ENCODE results near the gene TIE1. TPM values are rescaled to one million over a fixed set of nuclear protein-coding genes. Genes with fewer than 3 reads are reported as not detected.

The TIE1 gene
- total RNA-seq, 6 donors from 2014 or later = 23.9 to 170 (median 51.4) TPM

DNA sequence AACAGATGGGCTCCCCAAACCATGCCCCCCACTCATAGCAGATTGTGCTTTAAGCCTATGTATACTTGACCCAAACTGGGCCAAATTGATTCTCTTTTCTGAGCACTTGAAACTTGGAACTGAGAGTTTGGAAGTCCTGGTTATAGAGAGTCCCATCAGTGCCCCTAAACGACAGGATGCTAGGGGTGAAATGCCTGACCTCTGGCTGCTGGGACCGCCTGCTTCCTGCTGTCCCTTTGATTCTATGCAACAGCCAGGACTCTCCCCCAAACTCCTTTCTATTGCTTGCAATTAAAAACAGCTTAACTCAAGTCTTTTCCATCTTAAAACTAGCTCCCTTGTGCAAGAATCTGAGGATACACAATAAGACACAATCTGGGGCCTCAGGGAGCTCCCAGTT lies 20.1 kb upstream of the TIE1 start:
- no peak for ATAC-seq (ENCODE audit: low FRiP score in 2 of 2)
- 55 to 59% methylated on average over 2 of the region's 2 CpGs for WGBS, 2 donors

DNA sequence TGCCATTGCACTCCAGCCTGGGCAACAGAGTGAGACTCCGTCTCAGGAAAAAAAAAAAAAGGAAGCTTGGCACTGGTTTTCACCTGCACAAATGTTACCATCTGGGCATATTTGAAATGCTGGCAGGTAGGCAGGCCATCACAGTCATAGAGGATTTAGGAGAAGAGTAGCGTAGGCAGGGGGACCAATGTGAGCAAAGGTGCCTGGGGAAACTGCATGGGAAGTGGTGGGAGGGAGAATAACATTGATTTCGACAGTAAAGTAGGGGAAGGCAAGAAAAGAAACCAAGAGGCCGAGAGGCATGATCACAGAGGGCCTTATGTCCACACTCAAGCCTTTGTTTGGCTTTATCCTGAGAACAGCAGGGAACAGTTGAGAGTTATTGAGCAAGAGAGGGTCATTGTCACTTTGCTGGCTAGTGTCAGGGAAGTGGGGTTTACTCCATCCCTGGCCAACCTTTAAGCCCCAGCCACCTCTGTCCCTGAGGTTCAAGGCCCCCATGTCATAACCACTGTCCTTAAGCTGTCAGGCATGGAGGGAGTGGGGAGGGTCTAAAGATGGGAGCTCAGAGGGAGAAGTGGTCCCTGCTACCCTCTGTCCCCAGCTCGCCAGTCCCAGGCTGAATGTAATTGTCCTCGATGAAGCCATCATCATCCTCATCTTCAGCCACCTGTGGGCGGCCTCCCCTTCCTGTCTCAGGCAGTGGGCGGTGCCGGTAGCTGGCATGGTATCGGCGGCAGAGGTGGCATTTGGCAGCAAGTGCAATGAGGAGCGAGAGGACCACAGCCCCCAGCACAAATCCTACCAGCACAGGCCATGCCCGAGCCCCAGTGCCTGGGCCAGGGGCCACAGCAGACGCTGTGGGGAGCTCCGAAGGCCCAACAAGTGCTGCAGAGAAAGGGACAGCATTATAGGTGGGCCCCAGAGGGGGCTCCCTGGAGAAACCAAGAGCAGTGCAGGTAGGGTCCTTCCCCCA lies 18.3 kb upstream of the TIE1 start:
- ATAC-seq (ENCODE audit: low FRiP score in 2 of 2) (no peak), DNase-seq (peak; percentile 59 to 71)
- peaks cover 0 to 24% (median 15%) of the 10 kb centered on the region in 4 donors for H3K4me1 ChIP-seq
- no peaks in the 10 kb centered on the region for H3K36me3 ChIP-seq
- no peaks in the 10 kb centered on the region for H3K9me3 ChIP-seq
- no peak overlapping the region for H3K4me3 ChIP-seq
- H3K27me3 ChIP-seq = no peaks in the 10 kb centered on the region
- 71 to 76% methylated on average over 6 to 15 of the region's 15 CpGs for WGBS, 2 donors
- no peak for TF ChIP-seq CTCF (IDR thresholded peaks at IDR 0.05)
- TF ChIP-seq EP300 (IDR thresholded peaks at IDR 0.05) = peak in 1 of 4 donors; percentile 50
- H3K27ac ChIP-seq = peak overlapping the region in 3 of 4 donors; percentile 34 to 65 (median 60)

More for the DNA sequence above, 20.1 kb upstream of the TIE1 start:
- Histone ChIP-seq H3K4me1 (peaks cover 0 to 24% (median 15%) of the 10 kb centered on the region in 4 donors), H3K27me3 (no peaks in the 10 kb centered on the region), H3K36me3 (no peaks in the 10 kb centered on the region), H3K4me3 (no peak overlapping the region), H3K9me3 (no peaks in the 10 kb centered on the region), H3K27ac (no peak overlapping the region)
- TF ChIP-seq POLR2A (IDR thresholded peaks at IDR 0.05) (no peak), POLR2AphosphoS5 (IDR thresholded peaks at IDR 0.05) (no peak), CTCF (IDR thresholded peaks at IDR 0.05) (no peak), EP300 (IDR thresholded peaks at IDR 0.05) (no peak)
- peak in 1 of 2 donors; percentile 6 for DNase-seq

GRCh38 chr1:43284065-43284464 lies 16.7 kb upstream of the TIE1 start:
- peak overlapping the region in 2 of 4 donors; percentile 40 to 47 for H3K4me3 ChIP-seq
- no peaks in the 10 kb centered on the region for H3K9me3 ChIP-seq
- H3K27ac ChIP-seq = peak overlapping the region in 2 of 4 donors; percentile 60 to 70
- WGBS, 2 donors = 82 to 85% methylated on average over 2 to 3 of the region's 3 CpGs
- H3K4me1 ChIP-seq = peaks cover 0 to 24% (median 15%) of the 10 kb centered on the region in 4 donors
- DNase-seq (peak in 1 of 2 donors; percentile 13), ATAC-seq (ENCODE audit: low FRiP score in 2 of 2) (no peak)
- H3K27me3 ChIP-seq = no peaks in the 10 kb centered on the region
- TF ChIP-seq POLR2AphosphoS5 (IDR thresholded peaks at IDR 0.05) (no peak), POLR2A (IDR thresholded peaks at IDR 0.05) (no peak), CTCF (IDR thresholded peaks at IDR 0.05) (no peak), EP300 (IDR thresholded peaks at IDR 0.05) (no peak)
- H3K36me3 ChIP-seq = no peaks in the 10 kb centered on the region

DNA sequence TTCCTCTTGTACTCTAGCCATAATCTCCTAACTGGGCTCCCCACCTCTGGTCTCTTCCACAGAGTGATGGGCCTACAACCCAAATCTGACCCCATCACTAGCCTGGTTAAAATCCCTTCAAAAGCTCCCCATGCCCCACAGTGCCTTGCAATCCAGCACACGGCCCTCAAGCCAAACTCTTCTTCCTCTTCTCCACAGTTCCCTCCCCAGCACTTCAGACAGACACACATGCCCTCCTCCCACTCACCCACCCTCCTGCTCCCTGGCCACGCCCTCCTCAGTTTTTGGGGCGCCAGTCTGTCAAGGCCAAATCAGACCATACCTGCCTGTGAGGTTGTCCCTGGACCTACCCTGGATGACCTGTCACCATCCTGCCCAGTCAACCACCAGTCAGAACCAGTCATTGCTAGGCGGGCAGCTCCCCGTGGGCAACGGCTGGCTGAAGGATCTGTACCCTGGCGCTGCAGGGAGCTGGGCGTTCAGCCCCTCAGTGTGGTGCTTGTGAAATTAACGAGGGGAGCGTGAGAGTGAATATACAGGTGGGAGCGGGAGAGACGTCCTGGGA lies 16.2 kb upstream of the TIE1 start:
- WGBS, 2 donors = 69 to 78% methylated on average over 12 of the region's 12 CpGs
- no peak for DNase-seq
- H3K9me3 ChIP-seq = no peaks in the 10 kb centered on the region
- no peak for ATAC-seq (ENCODE audit: low FRiP score in 2 of 2)
- no peaks in the 10 kb centered on the region for H3K27me3 ChIP-seq
- H3K4me1 ChIP-seq = peaks cover 0 to 24% (median 15%) of the 10 kb centered on the region in 4 donors
- no peaks in the 10 kb centered on the region for H3K36me3 ChIP-seq
- peak overlapping the region in 3 of 4 donors; percentile 40 to 47 (median 47) for H3K4me3 ChIP-seq
- TF ChIP-seq CTCF (IDR thresholded peaks at IDR 0.05) (no peak), EP300 (IDR thresholded peaks at IDR 0.05) (no peak), POLR2AphosphoS5 (IDR thresholded peaks at IDR 0.05) (no peak), POLR2A (IDR thresholded peaks at IDR 0.05) (no peak)
- peak overlapping the region; percentile 35 to 70 (median 52) for H3K27ac ChIP-seq

Measured in upper lobe of left lung (tissue), 6 donors.